GM18526 (cell line): ENCODE measurements around the gene CREG2.

ENCODE experiments used
- POLR2A ChIP-seq: IDR thresholded peaks from 3 replicates; pipeline ENCODE4 v1.6.1; 2011; ENCODE audit not compliant: insufficient read length; ENCODE audit errors: extremely low read depth

CREG2 gene

DNA sequence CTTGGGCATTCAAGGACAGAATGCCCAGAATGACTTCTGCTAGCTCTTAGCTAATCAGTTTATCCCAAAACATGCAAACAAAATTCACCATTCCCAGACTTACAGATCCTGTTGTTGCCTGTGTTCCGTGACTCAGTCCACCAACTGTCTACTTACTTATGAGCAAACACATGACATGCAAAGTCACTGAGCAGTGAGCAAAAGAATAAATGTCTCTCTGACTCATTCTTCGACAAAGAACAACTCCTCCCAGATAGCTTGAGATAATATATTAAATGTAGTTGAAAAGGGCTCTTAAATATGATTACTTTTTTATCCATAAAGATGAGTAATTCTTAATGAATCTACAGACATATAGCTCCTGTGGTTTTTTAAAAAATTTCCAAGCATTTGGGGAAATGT, 9.0 kb upstream of the CREG2 start:
- no peak for TF ChIP-seq POLR2A

GRCh38 chr2:101395545-101396315, 8.4 kb upstream of the CREG2 start:
- TF ChIP-seq POLR2A: no peak

DNA sequence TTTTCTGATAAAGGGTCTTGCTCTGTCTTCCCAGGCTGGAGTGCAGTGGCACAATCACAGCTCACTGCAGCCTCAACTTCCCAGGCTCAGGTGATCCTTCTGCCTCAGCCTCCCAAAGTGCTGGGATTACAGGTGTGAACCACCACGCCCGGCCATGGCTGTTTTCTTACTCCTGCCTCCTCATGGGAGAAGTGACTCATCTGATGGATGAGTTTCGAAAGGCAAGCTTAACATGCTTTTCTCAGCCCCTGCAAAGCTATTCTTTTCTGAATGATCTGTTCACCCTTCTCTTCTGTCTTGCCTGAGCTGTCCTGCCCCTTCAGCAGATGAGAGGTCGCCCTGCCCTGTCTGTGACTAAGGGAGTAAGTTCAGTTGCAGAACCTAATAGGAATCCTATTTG, 929 bp upstream of the CREG2 start:
- no peak for TF ChIP-seq POLR2A

- no peak for TF ChIP-seq POLR2A
These were observed 628 bp downstream of the CREG2 start for GRCh38 chr2:101386599-101387150.

DNA sequence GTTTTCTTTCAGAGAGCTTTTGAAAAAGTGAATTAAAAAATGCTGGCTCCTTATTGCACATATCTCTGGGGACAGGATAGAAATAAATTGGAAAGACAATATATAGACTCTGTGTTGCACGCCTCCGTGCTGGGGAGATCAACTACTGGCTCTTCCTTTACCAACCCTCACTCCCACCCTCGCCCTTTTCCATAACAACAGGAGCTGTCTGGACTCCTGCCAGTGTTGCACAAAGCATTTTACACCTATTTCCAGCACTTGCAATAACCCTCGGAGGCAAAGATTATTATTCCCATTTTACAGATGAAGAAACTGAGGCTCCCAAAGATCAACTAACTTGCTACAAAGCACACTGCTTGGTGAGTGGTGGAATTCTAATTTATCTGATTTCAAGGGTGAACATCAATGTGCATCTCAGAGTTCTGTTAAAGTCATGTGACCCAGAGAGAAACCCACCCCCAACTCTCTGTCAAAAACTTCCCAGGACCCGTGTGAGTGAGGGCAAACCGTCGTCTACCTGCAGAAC, 4.2 kb downstream of the CREG2 start:
- no peak for TF ChIP-seq POLR2A

DNA sequence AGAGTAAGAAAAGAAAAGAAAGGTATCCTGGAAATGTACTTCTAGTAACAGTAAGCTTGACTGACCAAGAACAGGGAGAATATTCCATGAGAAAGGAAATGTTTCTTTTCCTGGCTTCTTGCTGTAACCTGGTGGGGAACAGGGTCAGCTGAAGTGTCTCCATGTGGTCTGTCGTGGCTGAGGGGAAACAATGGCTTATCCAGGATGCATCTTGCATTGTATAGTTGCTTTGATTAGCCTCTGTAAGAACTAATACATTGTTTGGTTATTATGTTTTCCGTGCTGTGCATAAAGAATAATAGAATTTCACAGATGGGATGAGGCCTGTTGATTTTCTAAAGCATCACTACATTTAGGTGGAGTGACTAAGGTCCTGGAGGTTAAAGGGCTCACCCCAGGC, 4.9 kb downstream of the CREG2 start:
- TF ChIP-seq POLR2A: no peak

GRCh38 chr2:101380376-101380775, 6.9 kb downstream of the CREG2 start:
- TF ChIP-seq POLR2A: no peak

DNA sequence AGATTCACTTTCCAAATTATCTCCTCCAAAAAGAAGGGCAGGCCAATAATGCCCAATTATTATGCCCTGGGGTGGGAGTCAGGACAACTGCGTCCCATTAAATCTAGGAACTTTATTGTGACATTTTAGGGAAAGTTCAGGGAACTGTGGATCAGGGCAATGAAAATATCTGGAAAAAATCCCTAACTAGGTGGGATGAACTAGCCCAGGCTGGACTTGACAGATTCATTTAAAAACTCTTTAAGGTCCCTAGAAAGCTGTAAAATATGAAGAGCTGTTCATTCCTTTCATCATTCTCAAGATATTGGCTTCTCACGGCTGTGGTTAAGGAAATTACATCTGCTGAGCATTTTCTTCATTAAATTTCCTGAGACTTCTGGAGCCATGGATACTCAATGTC, 8.2 kb downstream of the CREG2 start:
- no peak for TF ChIP-seq POLR2A

DNA sequence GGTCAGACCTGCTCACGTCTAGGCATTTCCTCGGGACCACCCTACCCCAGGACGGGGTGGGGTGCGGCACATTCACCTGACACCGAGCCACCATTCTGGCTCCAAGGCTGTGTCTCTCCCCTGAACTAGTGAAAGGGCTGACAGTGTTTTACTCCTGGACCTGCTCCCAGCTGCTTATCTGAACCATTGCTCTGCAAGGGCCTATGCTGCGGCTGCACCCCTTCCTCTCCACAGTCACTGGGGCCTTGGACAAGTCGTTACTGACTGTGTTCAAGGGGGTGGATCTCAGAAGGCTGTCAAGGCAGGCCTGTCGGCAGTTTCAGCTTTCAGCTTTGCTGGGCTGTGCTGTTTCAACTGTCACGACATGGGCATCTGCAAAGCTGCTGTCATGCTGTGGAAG, 11.7 kb downstream of the CREG2 start:
- TF ChIP-seq POLR2A: no peak

- TF ChIP-seq POLR2A: no peak
These were observed 12.3 kb downstream of the CREG2 start for GRCh38 chr2:101374821-101375561.

DNA sequence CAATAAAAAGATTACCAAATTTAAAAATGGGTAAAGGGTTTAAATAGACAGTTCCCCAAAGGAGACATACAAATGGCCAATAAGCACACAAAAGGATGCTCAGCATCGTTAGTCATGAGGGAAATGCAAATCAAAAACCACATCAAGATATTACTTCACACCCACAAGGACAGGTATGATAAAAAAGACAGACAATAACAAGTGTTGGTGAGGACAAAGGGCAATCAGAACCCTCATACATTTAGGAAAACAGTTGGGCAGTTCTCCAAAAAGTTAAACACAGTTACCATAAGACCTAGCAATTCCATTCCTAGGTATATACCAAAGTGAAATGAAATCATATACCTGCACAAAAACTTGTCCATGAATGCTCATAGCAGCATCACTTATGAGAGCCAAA, 14.5 kb downstream of the CREG2 start:
- TF ChIP-seq POLR2A: no peak

DNA sequence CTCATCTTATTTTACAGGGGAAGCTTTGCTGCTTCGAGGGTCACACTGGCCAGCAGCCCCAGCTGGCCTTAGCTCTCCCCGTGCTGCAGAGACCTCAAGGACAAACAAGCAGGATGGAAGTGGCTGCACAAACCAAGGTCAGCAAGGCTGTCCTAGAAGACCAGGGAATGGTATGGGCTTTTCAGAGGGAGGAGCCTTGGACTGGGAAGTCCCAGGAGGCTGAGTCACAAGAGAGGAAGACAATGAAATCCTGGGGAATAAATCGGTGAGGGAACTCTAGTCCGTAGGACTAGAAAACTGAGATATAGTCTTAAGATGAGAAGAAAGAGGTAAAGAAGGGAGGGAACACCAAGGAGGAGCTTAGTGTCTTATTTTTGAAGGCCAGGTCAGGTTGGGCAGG, 15.7 kb downstream of the CREG2 start:
- no peak for TF ChIP-seq POLR2A

GRCh38 chr2:101369100-101369499, 18.2 kb downstream of the CREG2 start:
- TF ChIP-seq POLR2A: no peak

- no peak for TF ChIP-seq POLR2A
These were observed 18.9 kb downstream of the CREG2 start for GRCh38 chr2:101368376-101368775.

- no peak for TF ChIP-seq POLR2A
These were observed 19.8 kb downstream of the CREG2 start for GRCh38 chr2:101367508-101367907.

- no peak for TF ChIP-seq POLR2A
These were observed 22.4 kb downstream of the CREG2 start for GRCh38 chr2:101364878-101365277.
